ENCODE data around the gene TTLL5.

Gene TTLL5

GRCh38 chr14:75979071-75979571 is 318.1 kb downstream of the TTLL5 start:
- no peak for DNase-seq

GRCh38 chr14:75979648-75980565 is 318.9 kb downstream of the TTLL5 start:
- no peak for DNase-seq

- no peak for DNase-seq
Measured at GRCh38 chr14:75980856-75981255, 319.8 kb downstream of the TTLL5 start.

- DNase-seq = peak; percentile 42
Measured at GRCh38 chr14:75981426-75982265, 320.6 kb downstream of the TTLL5 start, which contains the start of gene TGFB3. TGFB3 (minus strand) TSS chr14:75981995; CDS start chr14:75980893, 1,102 bp downstream.

GRCh38 chr14:75982266-75983018 is 321.4 kb downstream of the TTLL5 start:
- peak; percentile 23 for DNase-seq

GRCh38 chr14:75983019-75983358 is 321.9 kb downstream of the TTLL5 start:
- no peak for DNase-seq

GRCh38 chr14:75984674-75985073 is 323.6 kb downstream of the TTLL5 start:
- DNase-seq = no peak

- DNase-seq = peak; percentile 58
Measured at GRCh38 chr14:75985618-75986438, 324.8 kb downstream of the TTLL5 start, which contains the start of gene IFT43. IFT43 (plus strand) TSS chr14:75985763; CDS start chr14:75985787, 24 bp downstream.

- no peak for DNase-seq
Measured at GRCh38 chr14:75986439-75986765, 325.4 kb downstream of the TTLL5 start.

GRCh38 chr14:75987201-75987970 is 326.3 kb downstream of the TTLL5 start:
- no peak for DNase-seq

GRCh38 chr14:75989134-75989533 is 328.1 kb downstream of the TTLL5 start:
- DNase-seq = no peak

GRCh38 chr14:75990297-75990696 is 329.3 kb downstream of the TTLL5 start:
- no peak for DNase-seq

GRCh38 chr14:75991753-75992152 is 330.7 kb downstream of the TTLL5 start:
- no peak for DNase-seq

- no peak for DNase-seq
Measured at GRCh38 chr14:75993567-75994041, 332.6 kb downstream of the TTLL5 start.

GRCh38 chr14:75995372-75996041 is 334.5 kb downstream of the TTLL5 start:
- DNase-seq = no peak

- no peak for DNase-seq
Measured at GRCh38 chr14:75996488-75996887, 335.4 kb downstream of the TTLL5 start.

- no peak for DNase-seq
Measured at GRCh38 chr14:75999511-76000190, 338.6 kb downstream of the TTLL5 start.

- DNase-seq = no peak
Measured at GRCh38 chr14:76002383-76002782, 341.3 kb downstream of the TTLL5 start.
